ENCODE measurements around the gene NUP205.
"Not testable (repeated sequence)": the region's sequence is repeated elsewhere in the genome, so short reads cannot be mapped to it uniquely, and the experiment has no call there.

The NUP205 gene

GRCh38 chr7:135666156-135666555, 108.4 kb downstream of the NUP205 start:
- Histone ChIP-seq H3K27ac (peak overlapping the region; percentile 51), H3K36me3 (replicated peaks) (no peaks in the 10 kb centered on the region), H3K4me3 (ENCODE audit: low read depth, low read length) (no peak overlapping the region), H3K27me3 (replicated peaks) (no peaks in the 10 kb centered on the region)
- in situ Hi-C loops (cut with HindIII; ENCODE audit: low pct_ligation_motif_present, low sequenced_read_pairs) = no loop called here
- peak; percentile 48 for DNase-seq
- no peak for TF ChIP-seq CTCF (IDR thresholded peaks at IDR 0.05; ENCODE audit: low read depth, low read length, missing control alignments)

GRCh38 chr7:135666846-135667245, 109.1 kb downstream of the NUP205 start:
- no peak for DNase-seq
- Histone ChIP-seq H3K27me3 (replicated peaks) (no peaks in the 10 kb centered on the region), H3K27ac (no peak overlapping the region), H3K36me3 (replicated peaks) (no peaks in the 10 kb centered on the region), H3K4me3 (ENCODE audit: low read depth, low read length) (no peak overlapping the region)
- TF ChIP-seq CTCF (IDR thresholded peaks at IDR 0.05; ENCODE audit: low read depth, low read length, missing control alignments) = no peak
- in situ Hi-C loops (cut with HindIII; ENCODE audit: low pct_ligation_motif_present, low sequenced_read_pairs) = no loop called here

- DNase-seq; H3K36me3 ChIP-seq (replicated peaks); in situ Hi-C loops (cut with HindIII; ENCODE audit: low pct_ligation_motif_present, low sequenced_read_pairs); H3K27me3 ChIP-seq (replicated peaks); H3K27ac ChIP-seq; H3K4me3 ChIP-seq (ENCODE audit: low read depth, low read length): not testable (repeated sequence)
Measured at GRCh38 chr7:135667626-135668025, 109.9 kb downstream of the NUP205 start.

GRCh38 chr7:135668852-135669395, 111.2 kb downstream of the NUP205 start:
- H3K36me3 ChIP-seq (replicated peaks); DNase-seq; in situ Hi-C loops (cut with HindIII; ENCODE audit: low pct_ligation_motif_present, low sequenced_read_pairs); H3K27me3 ChIP-seq (replicated peaks); H3K4me3 ChIP-seq (ENCODE audit: low read depth, low read length): not testable (repeated sequence)
- peak overlapping the region; percentile 13 for H3K27ac ChIP-seq

GRCh38 chr7:135669774-135670173, 112.1 kb downstream of the NUP205 start:
- no peak for TF ChIP-seq CTCF (IDR thresholded peaks at IDR 0.05; ENCODE audit: low read depth, low read length, missing control alignments)
- no peak for DNase-seq
- H3K27me3 ChIP-seq (replicated peaks) = no peaks in the 10 kb centered on the region
- no peaks in the 10 kb centered on the region for H3K36me3 ChIP-seq (replicated peaks)
- H3K27ac ChIP-seq = peak overlapping the region; percentile 56
- H3K4me3 ChIP-seq (ENCODE audit: low read depth, low read length) = no peak overlapping the region
- in situ Hi-C loops (cut with HindIII; ENCODE audit: low pct_ligation_motif_present, low sequenced_read_pairs) = no loop called here

GRCh38 chr7:135670179-135670578, 112.5 kb downstream of the NUP205 start:
- Histone ChIP-seq H3K27ac (peak overlapping the region; percentile 56), H3K4me3 (ENCODE audit: low read depth, low read length) (no peak overlapping the region), H3K27me3 (replicated peaks) (no peaks in the 10 kb centered on the region), H3K36me3 (replicated peaks) (no peaks in the 10 kb centered on the region)
- in situ Hi-C loops (cut with HindIII; ENCODE audit: low pct_ligation_motif_present, low sequenced_read_pairs) = no loop called here
- TF ChIP-seq CTCF (IDR thresholded peaks at IDR 0.05; ENCODE audit: low read depth, low read length, missing control alignments) = no peak
- peak; percentile 69 for DNase-seq
